ENCODE results near the gene MARK4.

GRCh38 chr19:45290381-45290931, 39.4 kb downstream of the MARK4 start:
- TF ChIP-seq CTCF (IDR thresholded peaks at IDR 0.05; ENCODE audit: insufficient read depth, low read length, poor library complexity, severe bottlenecking) (no peak), EZH2phosphoT487 (conservative IDR thresholded peaks at IDR 0.05; ENCODE audit: low read length) (no peak)

All from SU-DHL-6 (cell line).